Measurements from ENCODE around the gene LMCD1.

DNA sequence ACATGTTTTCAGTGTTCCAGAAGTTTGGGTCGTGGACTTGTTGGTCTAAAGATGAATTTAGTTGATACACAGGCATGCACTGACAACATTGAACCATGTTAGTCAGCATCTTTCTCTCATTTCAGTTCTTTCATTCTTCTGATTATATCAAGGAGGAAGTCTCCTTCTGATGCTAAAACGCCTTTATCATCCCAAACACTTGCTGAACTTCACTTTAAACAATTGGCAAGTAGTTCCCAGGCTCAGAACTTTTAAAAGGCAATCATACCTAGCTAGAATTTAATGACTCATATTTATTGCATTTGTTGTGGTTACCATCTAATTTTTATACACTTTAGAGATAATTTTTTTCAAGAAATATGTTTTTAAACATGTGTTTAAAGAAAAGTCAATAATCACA, 15.9 kb downstream of the LMCD1 start:
- TF ChIP-seq POLR2A (IDR thresholded peaks at IDR 0.05; ENCODE audit: control extremely low read depth in 1 of 2, low read depth in 2 of 2, low read length in 2 of 2) (no peak), EZH2 (IDR thresholded peaks at IDR 0.05; ENCODE audit: low read depth, low read length, severe bottlenecking) (no peak), HDAC2 (IDR thresholded peaks at IDR 0.05; ENCODE audit: borderline replicate concordance in 1 of 2, low read depth in 2 of 2, low read length in 2 of 2) (no peak), MAFK (IDR thresholded peaks at IDR 0.05; ENCODE audit: low read depth, low read length) (no peak), ZNF274 (IDR thresholded peaks at IDR 0.05; ENCODE audit: borderline replicate concordance, extremely low read depth, low read length) (no peak), POLR2AphosphoS5 (IDR thresholded peaks at IDR 0.05; ENCODE audit: low read depth, low read length) (no peak), CREB1 (IDR thresholded peaks at IDR 0.05) (no peak), BRCA1 (IDR thresholded peaks at IDR 0.05; ENCODE audit: low read depth, low read length) (no peak), CEBPB (IDR thresholded peaks at IDR 0.05; ENCODE audit: low read depth, low read length) (no peak)
- TF ChIP-seq, protein P1, sequence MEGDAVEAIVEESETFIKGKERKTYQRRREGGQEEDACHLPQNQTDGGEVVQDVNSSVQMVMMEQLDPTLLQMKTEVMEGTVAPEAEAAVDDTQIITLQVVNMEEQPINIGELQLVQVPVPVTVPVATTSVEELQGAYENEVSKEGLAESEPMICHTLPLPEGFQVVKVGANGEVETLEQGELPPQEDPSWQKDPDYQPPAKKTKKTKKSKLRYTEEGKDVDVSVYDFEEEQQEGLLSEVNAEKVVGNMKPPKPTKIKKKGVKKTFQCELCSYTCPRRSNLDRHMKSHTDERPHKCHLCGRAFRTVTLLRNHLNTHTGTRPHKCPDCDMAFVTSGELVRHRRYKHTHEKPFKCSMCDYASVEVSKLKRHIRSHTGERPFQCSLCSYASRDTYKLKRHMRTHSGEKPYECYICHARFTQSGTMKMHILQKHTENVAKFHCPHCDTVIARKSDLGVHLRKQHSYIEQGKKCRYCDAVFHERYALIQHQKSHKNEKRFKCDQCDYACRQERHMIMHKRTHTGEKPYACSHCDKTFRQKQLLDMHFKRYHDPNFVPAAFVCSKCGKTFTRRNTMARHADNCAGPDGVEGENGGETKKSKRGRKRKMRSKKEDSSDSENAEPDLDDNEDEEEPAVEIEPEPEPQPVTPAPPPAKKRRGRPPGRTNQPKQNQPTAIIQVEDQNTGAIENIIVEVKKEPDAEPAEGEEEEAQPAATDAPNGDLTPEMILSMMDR (IDR thresholded peaks at IDR 0.05; ENCODE audit: control extremely low read depth in 1 of 3, insufficient read depth in 1 of 3, low read depth in 1 of 3, low read length in 3 of 3): no peak
- TF ChIP-seq, protein P2, sequence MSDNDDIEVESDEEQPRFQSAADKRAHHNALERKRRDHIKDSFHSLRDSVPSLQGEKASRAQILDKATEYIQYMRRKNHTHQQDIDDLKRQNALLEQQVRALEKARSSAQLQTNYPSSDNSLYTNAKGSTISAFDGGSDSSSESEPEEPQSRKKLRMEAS (IDR thresholded peaks at IDR 0.05): no peak

Measured in H1 (cell line).